Fibroblast of lung (primary cell): ENCODE results near the gene CLMP. TPM values are rescaled to one million over a fixed set of nuclear protein-coding genes. Genes with fewer than 3 reads are reported as not detected.
A peak's percentile ranks its signal among the peaks of the same experiment; 100 is the strongest.

Source experiments
- DNase-seq, 2 donors: peaks; one replicate each; pipeline versions ENCODE4 v3.0.0 to v3.0.0-alpha.2; 2010; ENCODE audit warnings: low read depth in 2 of 2
- H2AFZ ChIP-seq: 2 replicates; pipeline ENCODE4 v1.5.1; 2012; ENCODE audit warnings: low read length, control low read depth, inconsistent platforms
- H3K27ac ChIP-seq: 2 replicates; pipeline ENCODE4 v1.5.1; 2011; ENCODE audit warnings: low read length, control low read depth; ENCODE audit not compliant: insufficient read depth
- H3K27me3 ChIP-seq: 2 replicates; pipeline ENCODE4 v1.5.1; 2011; ENCODE audit warnings: mild to moderate bottlenecking, low read length; ENCODE audit not compliant: control insufficient read depth, insufficient read depth
- H3K36me3 ChIP-seq: 2 replicates; pipeline ENCODE4 v1.5.1; 2011; ENCODE audit warnings: low read length; ENCODE audit not compliant: control insufficient read depth, insufficient read depth
- H3K4me1 ChIP-seq: 2 replicates; pipeline ENCODE4 v1.5.1; 2011; ENCODE audit warnings: low read length; ENCODE audit not compliant: control insufficient read depth, insufficient read depth; ENCODE audit errors: extremely low read depth
- H3K4me2 ChIP-seq: 2 replicates; pipeline ENCODE4 v1.5.1; 2011; ENCODE audit warnings: low read length, control low read depth; ENCODE audit not compliant: insufficient read depth; ENCODE audit errors: extremely low read depth
- H3K4me3 ChIP-seq, 4 experiments: fragments of 200-600 bp in 1 of 4; sonication (generic) in 1 of 4; replicated peaks in 1 of 4; 2 replicates each; pipeline ENCODE4 v1.5.1; 2011 to 2016; ENCODE audit warnings: low read length in 4 of 4, low read depth in 3 of 4, mild to moderate bottlenecking in 3 of 4, control low read depth in 2 of 4, inconsistent platforms in 1 of 4, mixed read lengths in 1 of 4; ENCODE audit not compliant: insufficient read depth in 1 of 4; ENCODE audit errors: control extremely low read depth in 1 of 4
- H3K79me2 ChIP-seq: 2 replicates; pipeline ENCODE4 v1.5.1; 2012; ENCODE audit warnings: mild to moderate bottlenecking, low read length, inconsistent platforms; ENCODE audit not compliant: control insufficient read depth, insufficient read depth
- H3K9ac ChIP-seq: 2 replicates; pipeline ENCODE4 v1.5.1; 2011; ENCODE audit warnings: mild to moderate bottlenecking, low read length, control low read depth; ENCODE audit not compliant: insufficient read depth
- H3K9me3 ChIP-seq: 2 replicates; pipeline ENCODE4 v1.5.1; 2012; ENCODE audit warnings: low read depth, low read length; ENCODE audit not compliant: control insufficient read depth, insufficient read depth
- H4K20me1 ChIP-seq: 2 replicates; pipeline ENCODE4 v1.5.1; 2011; ENCODE audit warnings: low read length; ENCODE audit not compliant: control insufficient read depth, insufficient read depth; ENCODE audit errors: extremely low read depth
- CTCF ChIP-seq, 2 donors: IDR thresholded peaks in 1 of 2; conservative IDR thresholded peaks in 1 of 2; 1 replicate in 1 of 2; 2 replicates in 1 of 2; pipeline ENCODE4 v1.5.1; 2011 to 2012; ENCODE audit warnings: low read length in 2 of 2, control low read depth in 1 of 2, inconsistent platforms in 1 of 2, low read depth in 1 of 2, mild to moderate bottlenecking in 1 of 2
- EZH2 ChIP-seq: IDR thresholded peaks from 2 replicates; pipeline ENCODE4 v1.5.1; 2012; ENCODE audit warnings: low read length, control low read depth, mild to moderate bottlenecking; ENCODE audit errors: missing control alignments
- polyA plus RNA-seq, 2 donors: library from polyadenylated mRNA; depleted of rRNA in 1 of 2; stranded (reverse) in 1 of 2; unstranded in 1 of 2; fragments of >200 nt; gene quantifications; 2 replicates each; pipeline ENCODE4 v1.2.1, GENCODE V29; 2011 to 2012; ENCODE audit warnings: missing spikeins in 1 of 2
- total RNA-seq: library from RNA; depleted of rRNA; stranded (reverse); fragments of >200 nt; gene quantifications from 2 replicates; pipeline ENCODE4 v1.2.1, GENCODE V29; 2014

The CLMP gene
- total and polyA plus RNA-seq, 2 donors (not counting 1 experiment from before 2014, with no cell fraction given): 107 to 243 TPM

GRCh38 chr11:123179586-123179985, 15.5 kb downstream of the CLMP start:
- H3K4me3 ChIP-seq: no peak overlapping the region
- H3K79me2 ChIP-seq: peaks cover 62% of the 10 kb centered on the region
- peak overlapping the region; percentile 13 for H3K27ac ChIP-seq
- H2AFZ ChIP-seq: no peak overlapping the region
- no peaks in the 10 kb centered on the region for H3K27me3 ChIP-seq
- no peaks in the 10 kb centered on the region for H3K9me3 ChIP-seq
- TF ChIP-seq CTCF (conservative IDR thresholded peaks at IDR 0.05 in 1 of 2, IDR thresholded peaks at IDR 0.05 in 1 of 2; ENCODE audit: low read depth in 1 of 2, low read length in 2 of 2): no peak
- no peak for TF ChIP-seq EZH2
- H3K9ac ChIP-seq: no peak overlapping the region
- peaks cover 35% of the 10 kb centered on the region for H3K4me1 ChIP-seq
- no peak for DNase-seq
- H3K36me3 ChIP-seq: no peaks in the 10 kb centered on the region
- no peaks in the 10 kb centered on the region for H4K20me1 ChIP-seq
- no peak overlapping the region for H3K4me2 ChIP-seq

- H4K20me1 ChIP-seq: no peaks in the 10 kb centered on the region
- peaks cover 33% of the 10 kb centered on the region for H3K4me1 ChIP-seq
- H3K36me3 ChIP-seq: no peaks in the 10 kb centered on the region
- no peak overlapping the region for H3K4me2 ChIP-seq
- no peak for DNase-seq
- no peaks in the 10 kb centered on the region for H3K9me3 ChIP-seq
- no peak overlapping the region for H3K4me3 ChIP-seq
- H3K27ac ChIP-seq: no peak overlapping the region
- no peak overlapping the region for H3K9ac ChIP-seq
- no peaks in the 10 kb centered on the region for H3K27me3 ChIP-seq
- H2AFZ ChIP-seq: no peak overlapping the region
- H3K79me2 ChIP-seq: peaks cover 52% of the 10 kb centered on the region
- TF ChIP-seq EZH2 (no peak), CTCF (conservative IDR thresholded peaks at IDR 0.05 in 1 of 2, IDR thresholded peaks at IDR 0.05 in 1 of 2; ENCODE audit: low read depth in 1 of 2, low read length in 2 of 2) (no peak)
Observed at GRCh38 chr11:123178186-123178585, 16.9 kb downstream of the CLMP start.

GRCh38 chr11:123176785-123177184, 18.3 kb downstream of the CLMP start:
- Histone ChIP-seq H3K36me3 (no peaks in the 10 kb centered on the region), H3K4me2 (no peak overlapping the region), H4K20me1 (no peaks in the 10 kb centered on the region), H3K9me3 (no peaks in the 10 kb centered on the region), H3K4me1 (peaks cover 37% of the 10 kb centered on the region), H3K9ac (no peak overlapping the region), H3K79me2 (peaks cover 48% of the 10 kb centered on the region), H3K4me3 (no peak overlapping the region), H3K27me3 (no peaks in the 10 kb centered on the region), H2AFZ (no peak overlapping the region), H3K27ac (peak overlapping the region; percentile 40)
- TF ChIP-seq CTCF (conservative IDR thresholded peaks at IDR 0.05 in 1 of 2, IDR thresholded peaks at IDR 0.05 in 1 of 2; ENCODE audit: low read depth in 1 of 2, low read length in 2 of 2) (no peak), EZH2 (no peak)
- DNase-seq: no peak
